ENCODE data around the gene KDM1A. TPM values are rescaled to one million over a fixed set of nuclear protein-coding genes. Genes with fewer than 3 reads are reported as not detected.

Gene KDM1A
- total and polyA plus RNA-seq, 2 donors: 34.8 to 118 TPM

GRCh38 chr1:23020706-23021405, 1.6 kb downstream of the KDM1A start:
- no peak for DNase-seq (ENCODE audit: low read depth in 6 of 9, low spot score in 9 of 9)
- 45% methylated on average over 7 of the region's 7 CpGs for WGBS

GRCh38 chr1:23021834-23022233, 2.6 kb downstream of the KDM1A start:
- H3K4me1 ChIP-seq (ENCODE audit: control insufficient read depth in 2 of 2, insufficient read depth in 2 of 2, low read length in 2 of 2): peaks cover 6 to 7% of the 10 kb centered on the region in 2 donors
- no peak overlapping the region for H3K27ac ChIP-seq (ENCODE audit: low read depth in 1 of 2, low read length in 1 of 2)
- no peaks in the 10 kb centered on the region for H3K36me3 ChIP-seq (ENCODE audit: control insufficient read depth in 2 of 2, insufficient read depth in 2 of 2, low read length in 1 of 2)
- no peak overlapping the region for H3K4me3 ChIP-seq (ENCODE audit: low read length in 2 of 2)
- WGBS: 95% methylated on average over 2 of the region's 2 CpGs
- peaks cover 0 to 5% of the 10 kb centered on the region in 2 donors for H3K9me3 ChIP-seq (ENCODE audit: control insufficient read depth in 2 of 2, insufficient read depth in 1 of 2, low read length in 1 of 2)
- no peaks in the 10 kb centered on the region for H3K27me3 ChIP-seq (ENCODE audit: control insufficient read depth in 2 of 2, insufficient read depth in 1 of 2, low read length in 1 of 2)
- DNase-seq (ENCODE audit: low read depth in 6 of 9, low spot score in 9 of 9): no peak

More at GRCh38 chr1:23020706-23021405, 1.6 kb downstream of the KDM1A start:
- Histone ChIP-seq H3K27me3 (ENCODE audit: control insufficient read depth in 2 of 2, insufficient read depth in 1 of 2, low read length in 1 of 2) (no peaks in the 10 kb centered on the region), H3K36me3 (ENCODE audit: control insufficient read depth in 2 of 2, insufficient read depth in 2 of 2, low read length in 1 of 2) (no peaks in the 10 kb centered on the region), H3K27ac (ENCODE audit: low read depth in 1 of 2, low read length in 1 of 2) (no peak overlapping the region), H3K4me3 (ENCODE audit: low read length in 2 of 2) (peak overlapping the region; percentile 76 to 94), H3K4me1 (ENCODE audit: control insufficient read depth in 2 of 2, insufficient read depth in 2 of 2, low read length in 2 of 2) (peaks cover 6 to 7% of the 10 kb centered on the region in 2 donors), H3K9me3 (ENCODE audit: control insufficient read depth in 2 of 2, insufficient read depth in 1 of 2, low read length in 1 of 2) (peaks cover 0 to 5% of the 10 kb centered on the region in 2 donors)

- no peak for DNase-seq (ENCODE audit: low read depth in 6 of 9, low spot score in 9 of 9)
- Histone ChIP-seq H3K4me3 (ENCODE audit: low read length in 2 of 2) (no peak overlapping the region), H3K36me3 (ENCODE audit: control insufficient read depth in 2 of 2, insufficient read depth in 2 of 2, low read length in 1 of 2) (no peaks in the 10 kb centered on the region), H3K27me3 (ENCODE audit: control insufficient read depth in 2 of 2, insufficient read depth in 1 of 2, low read length in 1 of 2) (no peaks in the 10 kb centered on the region), H3K9me3 (ENCODE audit: control insufficient read depth in 2 of 2, insufficient read depth in 1 of 2, low read length in 1 of 2) (peaks cover 0 to 5% of the 10 kb centered on the region in 2 donors), H3K4me1 (ENCODE audit: control insufficient read depth in 2 of 2, insufficient read depth in 2 of 2, low read length in 2 of 2) (peaks cover 7 to 10% of the 10 kb centered on the region in 2 donors), H3K27ac (ENCODE audit: low read depth in 1 of 2, low read length in 1 of 2) (no peak overlapping the region)
- WGBS: 98% methylated on average over 5 of the region's 5 CpGs
These were observed 4.0 kb downstream of the KDM1A start for GRCh38 chr1:23023174-23023845.

- no peak overlapping the region for H3K4me3 ChIP-seq (ENCODE audit: low read length in 2 of 2)
- peaks cover 0 to 5% of the 10 kb centered on the region in 2 donors for H3K9me3 ChIP-seq (ENCODE audit: control insufficient read depth in 2 of 2, insufficient read depth in 1 of 2, low read length in 1 of 2)
- WGBS: 100% methylated on average over 2 of the region's 2 CpGs
- H3K36me3 ChIP-seq (ENCODE audit: control insufficient read depth in 2 of 2, insufficient read depth in 2 of 2, low read length in 1 of 2): no peaks in the 10 kb centered on the region
- H3K4me1 ChIP-seq (ENCODE audit: control insufficient read depth in 2 of 2, insufficient read depth in 2 of 2, low read length in 2 of 2): peaks cover 0 to 4% of the 10 kb centered on the region in 2 donors
- DNase-seq (ENCODE audit: low read depth in 6 of 9, low spot score in 9 of 9): no peak
- H3K27me3 ChIP-seq (ENCODE audit: control insufficient read depth in 2 of 2, insufficient read depth in 1 of 2, low read length in 1 of 2): no peaks in the 10 kb centered on the region
- no peak overlapping the region for H3K27ac ChIP-seq (ENCODE audit: low read depth in 1 of 2, low read length in 1 of 2)
These were observed 7.3 kb downstream of the KDM1A start for GRCh38 chr1:23026568-23026967.

GRCh38 chr1:23027352-23027907, 8.2 kb downstream of the KDM1A start:
- H3K4me1 ChIP-seq (ENCODE audit: control insufficient read depth in 2 of 2, insufficient read depth in 2 of 2, low read length in 2 of 2): peaks cover 0 to 4% of the 10 kb centered on the region in 2 donors
- no peak overlapping the region for H3K4me3 ChIP-seq (ENCODE audit: low read length in 2 of 2)
- H3K9me3 ChIP-seq (ENCODE audit: control insufficient read depth in 2 of 2, insufficient read depth in 1 of 2, low read length in 1 of 2): peaks cover 0 to 4% of the 10 kb centered on the region in 2 donors
- peaks cover 0 to 4% of the 10 kb centered on the region in 2 donors for H3K36me3 ChIP-seq (ENCODE audit: control insufficient read depth in 2 of 2, insufficient read depth in 2 of 2, low read length in 1 of 2)
- H3K27ac ChIP-seq (ENCODE audit: low read depth in 1 of 2, low read length in 1 of 2): no peak overlapping the region
- WGBS: 96% methylated on average over 4 of the region's 4 CpGs
- DNase-seq (ENCODE audit: low read depth in 6 of 9, low spot score in 9 of 9): no peak
- no peaks in the 10 kb centered on the region for H3K27me3 ChIP-seq (ENCODE audit: control insufficient read depth in 2 of 2, insufficient read depth in 1 of 2, low read length in 1 of 2)

GRCh38 chr1:23029337-23029736, 10.1 kb downstream of the KDM1A start:
- Histone ChIP-seq H3K4me3 (ENCODE audit: low read length in 2 of 2) (no peak overlapping the region), H3K4me1 (ENCODE audit: control insufficient read depth in 2 of 2, insufficient read depth in 2 of 2, low read length in 2 of 2) (peaks cover 0 to 4% of the 10 kb centered on the region in 2 donors), H3K36me3 (ENCODE audit: control insufficient read depth in 2 of 2, insufficient read depth in 2 of 2, low read length in 1 of 2) (peaks cover 0 to 4% of the 10 kb centered on the region in 2 donors), H3K27me3 (ENCODE audit: control insufficient read depth in 2 of 2, insufficient read depth in 1 of 2, low read length in 1 of 2) (no peaks in the 10 kb centered on the region), H3K9me3 (ENCODE audit: control insufficient read depth in 2 of 2, insufficient read depth in 1 of 2, low read length in 1 of 2) (no peaks in the 10 kb centered on the region), H3K27ac (ENCODE audit: low read depth in 1 of 2, low read length in 1 of 2) (no peak overlapping the region)
- WGBS: 93% methylated on average over 4 of the region's 4 CpGs
- DNase-seq (ENCODE audit: low read depth in 6 of 9, low spot score in 9 of 9): no peak

GRCh38 chr1:23035823-23036452, 16.7 kb downstream of the KDM1A start:
- peaks cover 0 to 4% of the 10 kb centered on the region in 2 donors for H3K36me3 ChIP-seq (ENCODE audit: control insufficient read depth in 2 of 2, insufficient read depth in 2 of 2, low read length in 1 of 2)
- no peak for DNase-seq (ENCODE audit: low read depth in 6 of 9, low spot score in 9 of 9)
- no peak overlapping the region for H3K27ac ChIP-seq (ENCODE audit: low read depth in 1 of 2, low read length in 1 of 2)
- no peak overlapping the region for H3K4me3 ChIP-seq (ENCODE audit: low read length in 2 of 2)
- H3K27me3 ChIP-seq (ENCODE audit: control insufficient read depth in 2 of 2, insufficient read depth in 1 of 2, low read length in 1 of 2): no peaks in the 10 kb centered on the region
- no peaks in the 10 kb centered on the region for H3K9me3 ChIP-seq (ENCODE audit: control insufficient read depth in 2 of 2, insufficient read depth in 1 of 2, low read length in 1 of 2)
- WGBS: 96% methylated on average over 2 of the region's 2 CpGs
- H3K4me1 ChIP-seq (ENCODE audit: control insufficient read depth in 2 of 2, insufficient read depth in 2 of 2, low read length in 2 of 2): no peaks in the 10 kb centered on the region

- 96% methylated on average over 4 of the region's 4 CpGs for WGBS
- peaks cover 0 to under 1% of the 10 kb centered on the region in 2 donors for H3K36me3 ChIP-seq (ENCODE audit: control insufficient read depth in 2 of 2, insufficient read depth in 2 of 2, low read length in 1 of 2)
- no peak overlapping the region for H3K4me3 ChIP-seq (ENCODE audit: low read length in 2 of 2)
- no peaks in the 10 kb centered on the region for H3K4me1 ChIP-seq (ENCODE audit: control insufficient read depth in 2 of 2, insufficient read depth in 2 of 2, low read length in 2 of 2)
- no peak for DNase-seq (ENCODE audit: low read depth in 6 of 9, low spot score in 9 of 9)
- H3K9me3 ChIP-seq (ENCODE audit: control insufficient read depth in 2 of 2, insufficient read depth in 1 of 2, low read length in 1 of 2): no peaks in the 10 kb centered on the region
- H3K27ac ChIP-seq (ENCODE audit: low read depth in 1 of 2, low read length in 1 of 2): no peak overlapping the region
- no peaks in the 10 kb centered on the region for H3K27me3 ChIP-seq (ENCODE audit: control insufficient read depth in 2 of 2, insufficient read depth in 1 of 2, low read length in 1 of 2)
These were observed 17.9 kb downstream of the KDM1A start for GRCh38 chr1:23037081-23037740.
